Kidney (tissue), 14 donors: ENCODE data around the gene USP9X. TPM values are rescaled to one million over a fixed set of nuclear protein-coding genes. Genes with fewer than 3 reads are reported as not detected.

Source experiments
- DNase-seq, 5 donors: peaks; one replicate each; pipeline ENCODE4 v3.0.0-alpha.2; 2013 to 2020
- FAIRE-seq: peaks from 2 replicates; lab custom pipeline; 2012; peaks lifted over from hg19 to GRCh38; lab: Jason Lieb, UNC
- H3K27ac ChIP-seq, 2 donors: one replicate each; pipeline ENCODE4 v1.7.0; 2013; ENCODE audit warnings: low read depth in 2 of 2, low read length in 2 of 2, inconsistent platforms in 1 of 2
- H3K27me3 ChIP-seq: one replicate; pipeline ENCODE4 v1.7.1; 2013; ENCODE audit warnings: low read length, inconsistent platforms; ENCODE audit not compliant: control insufficient read depth, insufficient read depth
- H3K36me3 ChIP-seq, 3 donors: one replicate each; pipeline versions ENCODE4 v1.7.0 to v1.7.1; 2013; ENCODE audit warnings: low read length in 3 of 3, control low read depth in 1 of 3, inconsistent platforms in 1 of 3; ENCODE audit not compliant: insufficient read depth in 3 of 3, control insufficient read depth in 2 of 3
- H3K4me1 ChIP-seq, 3 donors: one replicate each; pipeline versions ENCODE4 v1.7.0 to v1.7.1; 2013; ENCODE audit warnings: low read length in 3 of 3, inconsistent platforms in 1 of 3, low read depth in 1 of 3; ENCODE audit not compliant: control insufficient read depth in 2 of 3, insufficient read depth in 2 of 3
- H3K4me3 ChIP-seq, 3 donors: one replicate each; pipeline versions ENCODE4 v1.7.0 to v1.8.1; 2013; ENCODE audit warnings: low read length in 3 of 3, control low read depth in 1 of 3, inconsistent platforms in 1 of 3
- H3K9ac ChIP-seq, 3 donors: one replicate each; pipeline versions ENCODE4 v1.7.0 to v1.7.1; 2013; ENCODE audit warnings: low read length in 3 of 3, control low read depth in 1 of 3, inconsistent platforms in 1 of 3
- H3K9me3 ChIP-seq, 3 donors: one replicate each; pipeline versions ENCODE4 v1.7.0 to v1.7.1; 2013; ENCODE audit warnings: low read length in 3 of 3, control low read depth in 1 of 3, inconsistent platforms in 1 of 3; ENCODE audit not compliant: control insufficient read depth in 2 of 3, insufficient read depth in 1 of 3
- CTCF ChIP-seq: IDR thresholded peaks from 3 replicates; pipeline ENCODE4 v1.5.1; 2012; ENCODE audit warnings: mild to moderate bottlenecking, moderate library complexity, borderline replicate concordance; ENCODE audit not compliant: insufficient read depth; ENCODE audit errors: extremely low read depth
- intact Hi-C: fragments of 100-400 bp; cut with DNase I; formaldehyde crosslinking; loops from one replicate; pipeline ENCODE4 v1.11.1; 2022
- polyA plus RNA-seq: library from polyadenylated mRNA; stranded (reverse); fragments of 350-450 nt; fragmentation: Illumina TruSeq; extraction: RNeasy Lipid Tissue Mini Kit (QIAGEN cat#74804); gene quantifications from one replicate; pipeline ENCODE4 v1.2.3, GENCODE V29; 2014; ENCODE audit warnings: low read depth, low replicate concordance; ENCODE audit not compliant: insufficient read depth
- total RNA-seq: library from RNA; stranded (reverse); fragmentation: NEBNext Ultra II Directional; extraction: Animal tissue kit (Norgen Biotek cat#: 25700); gene quantifications from one replicate; pipeline ENCODE4 v1.2.1, GENCODE V29; 2021
- donor health status: control.
- donor health status: control.
- donor health status: control.
- donor health status: control.
- donor health status: control.
- donor health status: DM: yes; HTN: yes; CAD: no.
- donor health status: Normal renal cell carcinoma (clear cell type).

The USP9X gene
- total and polyA plus RNA-seq, 2 donors from 2014 or later = 12.0 to 86.8 TPM

GRCh38 chrX:41122664-41123257, 37.5 kb downstream of the USP9X start:
- no peak overlapping the region for H3K9ac ChIP-seq
- TF ChIP-seq CTCF = no peak
- H3K9me3 ChIP-seq = no peaks in the 10 kb centered on the region
- H3K4me1 ChIP-seq = no peaks in the 10 kb centered on the region
- H3K27me3 ChIP-seq = no peaks in the 10 kb centered on the region
- FAIRE-seq = no peak
- H3K4me3 ChIP-seq = no peak overlapping the region
- no peak overlapping the region for H3K27ac ChIP-seq
- peaks cover 0 to 3% (median 0%) of the 10 kb centered on the region in 3 donors for H3K36me3 ChIP-seq
- intact Hi-C loops = no loop called here
- DNase-seq = no peak

GRCh38 chrX:41127477-41128192, 42.4 kb downstream of the USP9X start:
- TF ChIP-seq CTCF = no peak
- peak; percentile 83 for FAIRE-seq
- H3K27ac ChIP-seq = no peak overlapping the region

GRCh38 chrX:41128955-41129354, 43.7 kb downstream of the USP9X start:
- peaks cover 0 to 9% (median 7%) of the 10 kb centered on the region in 3 donors for H3K36me3 ChIP-seq
- H3K9me3 ChIP-seq = peaks cover 0 to 1% (median 0%) of the 10 kb centered on the region in 3 donors
- TF ChIP-seq CTCF = no peak
- no peaks in the 10 kb centered on the region for H3K27me3 ChIP-seq
- no peak overlapping the region for H3K27ac ChIP-seq
- no peak overlapping the region for H3K9ac ChIP-seq
- FAIRE-seq (no peak), DNase-seq (no peak)
- H3K4me1 ChIP-seq = no peaks in the 10 kb centered on the region
- no peak overlapping the region for H3K4me3 ChIP-seq
- intact Hi-C loops = no loop called here

More at GRCh38 chrX:41127477-41128192, 42.4 kb downstream of the USP9X start:
- Histone ChIP-seq H3K27me3 (no peaks in the 10 kb centered on the region), H3K9me3 (no peaks in the 10 kb centered on the region), H3K4me1 (no peaks in the 10 kb centered on the region), H3K9ac (no peak overlapping the region), H3K4me3 (peak overlapping the region in 1 of 3 donors; percentile 11), H3K36me3 (peaks cover 0 to 6% (median 3%) of the 10 kb centered on the region in 3 donors)
- DNase-seq = peak in 2 of 5 donors; percentile 12 to 21
- intact Hi-C loops = no loop called here
